Fibroblast of peridontal ligament (primary cell): ENCODE measurements around the gene ARHGAP25.

Experiments
- DNase-seq: peaks from one replicate; pipeline ENCODE4 v3.0.0-alpha.2; 2010; ENCODE audit errors: extremely low read depth

Gene ARHGAP25

GRCh38 chr2:68860111-68860510 is 125.5 kb downstream of the ARHGAP25 start:
- no peak for DNase-seq

DNA sequence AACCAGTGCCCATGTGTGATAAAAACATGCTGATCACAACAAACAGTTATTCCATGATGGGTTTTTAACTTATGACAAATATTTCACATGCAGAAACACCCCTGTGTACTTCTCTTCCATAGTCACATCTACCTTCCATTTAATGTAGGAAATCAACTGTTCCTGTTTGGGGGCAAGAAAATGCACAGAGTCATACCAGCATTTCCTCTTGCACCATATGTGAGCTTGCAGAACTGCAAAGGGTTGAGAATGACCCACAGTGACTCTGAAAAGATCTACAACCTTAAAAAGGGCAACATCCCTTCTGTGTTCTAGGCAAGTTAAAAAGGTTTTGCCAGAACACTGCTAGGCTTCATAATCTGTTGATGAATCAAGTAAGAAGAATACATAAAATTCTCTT is 126.7 kb downstream of the ARHGAP25 start:
- DNase-seq, result no peak

- no peak for DNase-seq
Measured at GRCh38 chr2:68862889-68863288, 128.3 kb downstream of the ARHGAP25 start.

GRCh38 chr2:68863996-68864395 is 129.4 kb downstream of the ARHGAP25 start:
- DNase-seq, result no peak

DNA sequence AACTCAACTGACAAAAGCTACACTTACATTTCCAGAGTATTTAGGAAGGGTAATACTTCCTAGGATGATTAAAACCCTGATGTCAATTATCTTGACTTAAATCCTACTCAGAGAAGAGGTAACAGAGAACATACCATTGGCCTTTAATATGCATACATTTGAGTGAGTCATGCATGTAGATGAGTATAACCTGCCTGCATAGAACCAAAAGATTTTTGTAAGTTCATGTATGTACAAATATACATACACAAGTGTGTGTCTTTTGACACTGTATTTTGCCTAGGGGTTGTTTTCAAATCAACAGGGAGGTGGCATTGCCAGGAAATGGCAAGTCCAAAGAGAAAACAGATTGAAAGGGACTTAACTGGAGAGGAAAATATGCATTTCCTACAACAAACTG is 130.5 kb downstream of the ARHGAP25 start:
- DNase-seq, result no peak

DNA sequence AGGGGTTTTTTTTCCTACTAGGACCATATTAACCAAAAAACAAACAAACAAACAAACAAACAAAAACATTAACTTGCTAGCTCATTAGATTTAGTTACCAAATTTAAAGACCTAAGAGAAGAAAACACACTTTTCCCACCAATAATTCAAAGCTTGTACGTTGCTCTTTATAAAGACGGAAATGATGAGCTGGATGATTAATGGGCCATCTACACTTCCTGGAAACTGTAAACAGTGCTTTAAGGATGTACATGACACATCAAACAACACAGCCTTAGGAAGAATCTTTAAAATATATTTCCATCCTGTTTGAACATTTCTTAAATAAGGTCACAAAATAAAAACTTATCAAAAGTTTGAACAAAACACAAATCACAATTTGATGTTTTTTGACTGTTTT is 135.6 kb downstream of the ARHGAP25 start:
- no peak for DNase-seq

DNA sequence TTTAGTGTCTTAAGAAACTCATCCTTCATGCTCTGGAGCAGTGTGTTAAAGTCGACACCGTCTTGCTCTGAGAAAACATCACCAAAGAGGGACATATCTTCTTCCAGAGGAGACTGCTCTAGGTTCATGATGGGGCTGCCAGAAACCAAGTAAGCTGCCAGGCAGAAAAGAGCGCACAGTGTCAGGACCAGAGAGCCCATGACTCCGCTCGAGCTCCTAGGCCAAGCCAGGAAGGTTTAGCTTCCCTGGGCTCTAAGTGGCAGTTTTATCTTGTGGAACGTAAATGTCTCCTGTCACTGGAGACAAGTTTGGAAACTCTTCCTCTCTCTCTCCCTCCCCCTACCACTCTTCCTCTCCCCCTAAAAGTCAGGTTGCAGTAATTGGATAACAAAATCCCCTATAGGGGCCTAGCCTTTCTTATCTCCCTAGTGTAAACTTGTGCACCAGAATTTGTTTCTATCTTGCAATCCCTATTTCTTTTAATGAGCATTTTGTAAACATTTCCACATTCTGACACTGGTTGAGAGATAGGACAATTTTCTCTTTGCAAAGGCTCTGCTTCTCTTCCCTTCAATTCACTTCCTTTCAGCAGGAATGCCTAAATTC is 136.7 kb downstream of the ARHGAP25 start, which contains the start of gene BMP10:
TSS of gene BMP10 (minus strand) at position 239 of the 606 bp plus-strand sequence. CDS start at position 200, 39 bp downstream.
- DNase-seq, result no peak
